ENCODE results near the gene LARGE1. TPM values are rescaled to one million over a fixed set of nuclear protein-coding genes. Genes with fewer than 3 reads are reported as not detected.
A peak's percentile ranks its signal among the peaks of the same experiment; 100 is the strongest.

LARGE1 gene
- total RNA-seq, 6 experiments from 2014 or later, result 12.2 to 28.3 (median 15.2) TPM

DNA sequence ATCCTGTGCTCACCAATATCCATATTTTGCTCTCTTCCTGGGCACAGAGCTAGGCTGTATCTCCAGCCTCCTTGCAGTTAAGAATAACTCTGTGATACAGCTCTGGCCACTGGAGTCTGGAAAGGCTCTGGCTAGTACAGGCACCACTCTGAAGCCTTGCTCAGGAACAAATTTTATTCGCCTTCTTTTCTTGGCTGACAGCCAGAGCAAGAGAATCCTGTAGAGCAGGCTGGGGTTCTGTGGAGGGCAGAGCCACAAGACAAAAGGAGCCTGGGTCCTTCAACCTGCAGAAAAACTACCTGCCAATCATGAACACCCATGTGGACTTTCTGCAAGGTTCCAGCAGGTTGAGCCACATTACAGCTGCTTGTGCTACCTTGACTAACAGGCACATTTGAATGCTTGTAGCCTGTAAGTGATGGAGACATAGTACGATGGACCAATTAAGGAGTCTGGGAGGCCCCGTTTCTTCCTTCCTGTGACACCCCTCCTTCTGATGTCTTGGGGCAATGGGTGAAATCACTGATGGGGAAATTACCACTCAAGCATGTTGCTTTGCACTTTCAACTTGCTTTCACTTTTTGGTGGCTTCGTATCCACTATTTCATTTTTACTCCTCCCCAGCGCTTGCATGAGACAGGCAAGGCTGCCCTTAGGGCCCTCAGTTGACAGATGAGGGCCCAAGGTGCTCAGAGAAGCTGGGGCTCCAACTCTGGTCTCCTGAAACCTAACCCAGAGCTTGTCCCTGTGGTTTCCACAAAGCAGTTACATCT lies 594.9 kb downstream of the LARGE1 start:
- TF ChIP-seq POLR2A (IDR thresholded peaks at IDR 0.05), result no peak
- TF ChIP-seq, protein P1, sequence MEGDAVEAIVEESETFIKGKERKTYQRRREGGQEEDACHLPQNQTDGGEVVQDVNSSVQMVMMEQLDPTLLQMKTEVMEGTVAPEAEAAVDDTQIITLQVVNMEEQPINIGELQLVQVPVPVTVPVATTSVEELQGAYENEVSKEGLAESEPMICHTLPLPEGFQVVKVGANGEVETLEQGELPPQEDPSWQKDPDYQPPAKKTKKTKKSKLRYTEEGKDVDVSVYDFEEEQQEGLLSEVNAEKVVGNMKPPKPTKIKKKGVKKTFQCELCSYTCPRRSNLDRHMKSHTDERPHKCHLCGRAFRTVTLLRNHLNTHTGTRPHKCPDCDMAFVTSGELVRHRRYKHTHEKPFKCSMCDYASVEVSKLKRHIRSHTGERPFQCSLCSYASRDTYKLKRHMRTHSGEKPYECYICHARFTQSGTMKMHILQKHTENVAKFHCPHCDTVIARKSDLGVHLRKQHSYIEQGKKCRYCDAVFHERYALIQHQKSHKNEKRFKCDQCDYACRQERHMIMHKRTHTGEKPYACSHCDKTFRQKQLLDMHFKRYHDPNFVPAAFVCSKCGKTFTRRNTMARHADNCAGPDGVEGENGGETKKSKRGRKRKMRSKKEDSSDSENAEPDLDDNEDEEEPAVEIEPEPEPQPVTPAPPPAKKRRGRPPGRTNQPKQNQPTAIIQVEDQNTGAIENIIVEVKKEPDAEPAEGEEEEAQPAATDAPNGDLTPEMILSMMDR (IDR thresholded peaks at IDR 0.05), result no peak
- intact Hi-C loops (cut with DNase I), result no loop called here
- no peaks in the 10 kb centered on the region for H3K27me3 ChIP-seq
- 63% methylated on average over 3 of the region's 5 CpGs for WGBS (ENCODE audit: insufficient coverage, low coverage, low lambda C conversion rate, missing lambda C conversion rate)
- peaks cover 0 to 5% (median 0%) of the 10 kb centered on the region in 4 donors for H3K4me1 ChIP-seq
- ATAC-seq, result no peak
- no peaks in the 10 kb centered on the region for H3K9me3 ChIP-seq
- no peak for DNase-seq
- no peak overlapping the region for H3K27ac ChIP-seq
- H3K4me3 ChIP-seq, result no peak overlapping the region
- no peaks in the 10 kb centered on the region for H3K36me3 ChIP-seq

DNA sequence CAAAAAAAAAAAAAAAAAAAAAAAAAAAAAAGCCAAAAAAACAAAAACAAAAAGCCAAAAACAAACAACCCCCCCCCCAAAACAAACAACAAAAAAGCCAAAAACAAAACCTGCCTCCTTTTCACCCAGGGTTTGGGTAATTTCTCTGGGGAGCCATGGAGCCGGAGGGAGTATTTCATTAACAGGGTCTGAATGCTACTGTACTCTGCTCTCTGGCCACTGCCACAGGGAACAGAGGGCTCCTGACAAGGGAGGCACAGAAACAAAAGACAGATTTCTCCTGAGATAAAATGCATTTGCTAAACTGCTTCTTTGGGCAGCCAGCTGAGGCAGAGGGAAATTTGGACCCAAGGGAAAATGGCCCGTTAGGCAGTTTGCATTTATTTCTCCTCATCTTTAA lies 596.0 kb downstream of the LARGE1 start:
- Histone ChIP-seq H3K36me3 (no peaks in the 10 kb centered on the region), H3K27me3 (no peaks in the 10 kb centered on the region), H3K27ac (no peak overlapping the region), H3K9me3 (no peaks in the 10 kb centered on the region), H3K4me3 (no peak overlapping the region), H3K4me1 (peaks cover 0 to 5% (median 0%) of the 10 kb centered on the region in 4 donors)
- no peak for TF ChIP-seq POLR2A (IDR thresholded peaks at IDR 0.05)
- TF ChIP-seq, protein P1 (IDR thresholded peaks at IDR 0.05), result no peak
- intact Hi-C loops (cut with DNase I), result no loop called here
- WGBS (ENCODE audit: insufficient coverage, low coverage, low lambda C conversion rate, missing lambda C conversion rate), result 61% methylated on average over 2 of the region's 2 CpGs
- no peak for DNase-seq
- peak; percentile 61 to 75 (median 64) for ATAC-seq

DNA sequence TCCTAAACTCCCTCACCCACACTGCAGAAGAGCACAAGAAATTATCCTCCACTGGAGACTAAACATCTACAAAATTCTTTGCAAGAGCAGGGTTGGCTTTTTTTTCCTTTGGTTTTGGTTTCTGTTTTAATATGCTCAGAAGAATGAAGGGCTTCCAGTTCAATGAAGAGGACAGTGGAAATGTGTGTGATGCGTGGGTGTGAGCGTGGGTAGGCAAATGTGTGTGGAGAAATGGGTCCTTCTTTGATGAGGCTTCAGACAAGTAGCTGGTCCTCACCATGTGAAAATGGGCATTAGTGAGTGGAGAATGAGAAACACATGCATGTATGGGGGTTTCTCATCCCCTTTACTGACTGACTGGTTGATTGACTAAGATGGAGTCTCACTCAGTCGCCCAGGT lies 598.8 kb downstream of the LARGE1 start:
- H3K27me3 ChIP-seq, result no peaks in the 10 kb centered on the region
- no peak overlapping the region for H3K4me3 ChIP-seq
- ATAC-seq (no peak), DNase-seq (no peak)
- intact Hi-C loops (cut with DNase I), result no loop called here
- peaks cover 0 to 5% (median 0%) of the 10 kb centered on the region in 4 donors for H3K4me1 ChIP-seq
- H3K27ac ChIP-seq, result no peak overlapping the region
- WGBS (ENCODE audit: insufficient coverage, low coverage, low lambda C conversion rate, missing lambda C conversion rate), result 78% methylated on average over 2 of the region's 3 CpGs
- H3K36me3 ChIP-seq, result no peaks in the 10 kb centered on the region
- no peaks in the 10 kb centered on the region for H3K9me3 ChIP-seq
- TF ChIP-seq, protein P1 (IDR thresholded peaks at IDR 0.05), result no peak
- TF ChIP-seq POLR2A (IDR thresholded peaks at IDR 0.05), result no peak

DNA sequence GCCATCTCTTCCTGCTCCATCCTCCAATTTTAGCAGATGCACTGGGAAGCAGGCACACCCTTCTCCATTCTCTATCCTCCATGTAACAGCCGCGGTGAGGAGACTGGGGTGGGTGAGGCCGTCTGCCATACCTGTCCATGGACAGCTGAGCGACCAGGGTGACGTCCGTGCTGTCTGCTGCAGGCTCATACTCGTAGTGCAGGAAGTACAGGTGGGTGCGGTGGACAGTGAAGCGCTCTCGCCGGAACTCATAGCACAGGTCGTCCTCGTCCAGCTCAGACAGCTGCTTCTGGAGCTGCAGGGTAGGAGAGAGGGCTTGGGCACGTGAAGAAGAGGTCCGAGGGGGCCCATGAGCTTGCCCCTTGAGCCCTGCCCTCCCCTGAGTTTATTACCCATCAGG lies 604.3 kb downstream of the LARGE1 start:
- H3K36me3 ChIP-seq, result no peaks in the 10 kb centered on the region
- DNase-seq (no peak), ATAC-seq (no peak)
- WGBS (ENCODE audit: insufficient coverage, low coverage, low lambda C conversion rate, missing lambda C conversion rate), result 92% methylated on average over 7 of the region's 15 CpGs
- no peak overlapping the region for H3K27ac ChIP-seq
- no peaks in the 10 kb centered on the region for H3K27me3 ChIP-seq
- no peak for TF ChIP-seq POLR2A (IDR thresholded peaks at IDR 0.05)
- TF ChIP-seq, protein P1 (IDR thresholded peaks at IDR 0.05), result no peak
- H3K9me3 ChIP-seq, result no peaks in the 10 kb centered on the region
- intact Hi-C loops (cut with DNase I), result no loop called here
- H3K4me3 ChIP-seq, result no peak overlapping the region
- no peaks in the 10 kb centered on the region for H3K4me1 ChIP-seq
